ENCODE measurements around the gene KCNQ5.

Gene KCNQ5

GRCh38 chr6:72984981-72985665 lies 363.3 kb downstream of the KCNQ5 start:
- no peak overlapping the region for H3K4me3 Mint-ChIP-seq
- H3K27me3 Mint-ChIP-seq, result no peaks in the 10 kb centered on the region
- H3K4me1 Mint-ChIP-seq (ENCODE audit: low read depth), result peaks cover 24% of the 10 kb centered on the region
- H3K36me3 Mint-ChIP-seq (ENCODE audit: low read depth), result no peaks in the 10 kb centered on the region
- intact Hi-C loops (cut with micrococcal nuclease), result no loop called here
- H3K27ac Mint-ChIP-seq, result no peak overlapping the region
- H3K9me3 Mint-ChIP-seq, result peaks cover 24% of the 10 kb centered on the region

- peak overlapping the region; percentile 50 for H3K27ac Mint-ChIP-seq
- no peaks in the 10 kb centered on the region for H3K27me3 Mint-ChIP-seq
- peak overlapping the region; percentile 70 for H3K4me3 Mint-ChIP-seq
- H3K4me1 Mint-ChIP-seq (ENCODE audit: low read depth), result peaks cover 24% of the 10 kb centered on the region
- peaks cover 10% of the 10 kb centered on the region for H3K9me3 Mint-ChIP-seq
- H3K36me3 Mint-ChIP-seq (ENCODE audit: low read depth), result no peaks in the 10 kb centered on the region
- intact Hi-C loops (cut with micrococcal nuclease), result no loop called here
These were observed 365.4 kb downstream of the KCNQ5 start for GRCh38 chr6:72987301-72987700.

GRCh38 chr6:72999995-73000394 lies 378.1 kb downstream of the KCNQ5 start:
- H3K27ac Mint-ChIP-seq, result no peak overlapping the region
- H3K36me3 Mint-ChIP-seq (ENCODE audit: low read depth), result no peaks in the 10 kb centered on the region
- no peaks in the 10 kb centered on the region for H3K27me3 Mint-ChIP-seq
- intact Hi-C loops (cut with micrococcal nuclease), result no loop called here
- no peak overlapping the region for H3K4me3 Mint-ChIP-seq
- no peaks in the 10 kb centered on the region for H3K4me1 Mint-ChIP-seq (ENCODE audit: low read depth)
- H3K9me3 Mint-ChIP-seq, result no peaks in the 10 kb centered on the region

GRCh38 chr6:73000460-73000859 lies 378.6 kb downstream of the KCNQ5 start:
- intact Hi-C loops (cut with micrococcal nuclease), result no loop called here
- no peaks in the 10 kb centered on the region for H3K9me3 Mint-ChIP-seq
- no peak overlapping the region for H3K27ac Mint-ChIP-seq

GRCh38 chr6:73002588-73002987 lies 380.7 kb downstream of the KCNQ5 start:
- intact Hi-C loops (cut with micrococcal nuclease), result no loop called here
- Mint-ChIP-seq H3K9me3 (no peaks in the 10 kb centered on the region), H3K27me3 (no peaks in the 10 kb centered on the region), H3K4me1 (ENCODE audit: low read depth) (no peaks in the 10 kb centered on the region), H3K4me3 (no peak overlapping the region), H3K27ac (no peak overlapping the region), H3K36me3 (ENCODE audit: low read depth) (no peaks in the 10 kb centered on the region)

More at GRCh38 chr6:73000460-73000859, 378.6 kb downstream of the KCNQ5 start:
- H3K36me3 Mint-ChIP-seq (ENCODE audit: low read depth), result no peaks in the 10 kb centered on the region
- no peaks in the 10 kb centered on the region for H3K4me1 Mint-ChIP-seq (ENCODE audit: low read depth)
- no peaks in the 10 kb centered on the region for H3K27me3 Mint-ChIP-seq
- no peak overlapping the region for H3K4me3 Mint-ChIP-seq

- intact Hi-C loops (cut with micrococcal nuclease), result no loop called here
- Mint-ChIP-seq H3K27ac (no peak overlapping the region), H3K9me3 (peaks cover 6% of the 10 kb centered on the region), H3K27me3 (no peaks in the 10 kb centered on the region), H3K4me3 (no peak overlapping the region), H3K36me3 (ENCODE audit: low read depth) (no peaks in the 10 kb centered on the region), H3K4me1 (ENCODE audit: low read depth) (peaks cover 4% of the 10 kb centered on the region)
These were observed 381.4 kb downstream of the KCNQ5 start for GRCh38 chr6:73003302-73003701.

- peaks cover 6% of the 10 kb centered on the region for H3K9me3 Mint-ChIP-seq
- no peak overlapping the region for H3K27ac Mint-ChIP-seq
- no peaks in the 10 kb centered on the region for H3K27me3 Mint-ChIP-seq
- no peak overlapping the region for H3K4me3 Mint-ChIP-seq
- no peaks in the 10 kb centered on the region for H3K36me3 Mint-ChIP-seq (ENCODE audit: low read depth)
- intact Hi-C loops (cut with micrococcal nuclease), result no loop called here
- peaks cover 4% of the 10 kb centered on the region for H3K4me1 Mint-ChIP-seq (ENCODE audit: low read depth)
These were observed 382.4 kb downstream of the KCNQ5 start for GRCh38 chr6:73004231-73004630.

GRCh38 chr6:73004861-73005260 lies 383.0 kb downstream of the KCNQ5 start:
- intact Hi-C loops (cut with micrococcal nuclease), result no loop called here
- H3K9me3 Mint-ChIP-seq, result peaks cover 6% of the 10 kb centered on the region

GRCh38 chr6:73006146-73006545 lies 384.3 kb downstream of the KCNQ5 start:
- H3K27me3 Mint-ChIP-seq, result no peaks in the 10 kb centered on the region
- H3K27ac Mint-ChIP-seq, result no peak overlapping the region
- peaks cover 6% of the 10 kb centered on the region for H3K9me3 Mint-ChIP-seq
- H3K4me1 Mint-ChIP-seq (ENCODE audit: low read depth), result peaks cover 4% of the 10 kb centered on the region
- intact Hi-C loops (cut with micrococcal nuclease), result no loop called here
- no peak overlapping the region for H3K4me3 Mint-ChIP-seq
- no peaks in the 10 kb centered on the region for H3K36me3 Mint-ChIP-seq (ENCODE audit: low read depth)

More at GRCh38 chr6:73004861-73005260, 383.0 kb downstream of the KCNQ5 start:
- peaks cover 4% of the 10 kb centered on the region for H3K4me1 Mint-ChIP-seq (ENCODE audit: low read depth)
- no peak overlapping the region for H3K4me3 Mint-ChIP-seq
- no peak overlapping the region for H3K27ac Mint-ChIP-seq
- no peaks in the 10 kb centered on the region for H3K36me3 Mint-ChIP-seq (ENCODE audit: low read depth)
- no peaks in the 10 kb centered on the region for H3K27me3 Mint-ChIP-seq

- Mint-ChIP-seq H3K9me3 (peaks cover 6% of the 10 kb centered on the region), H3K27ac (no peak overlapping the region), H3K4me3 (no peak overlapping the region), H3K36me3 (ENCODE audit: low read depth) (no peaks in the 10 kb centered on the region), H3K4me1 (ENCODE audit: low read depth) (peaks cover 4% of the 10 kb centered on the region), H3K27me3 (no peaks in the 10 kb centered on the region)
- intact Hi-C loops (cut with micrococcal nuclease), result no loop called here
These were observed 390.1 kb downstream of the KCNQ5 start for GRCh38 chr6:73011945-73012344.

GRCh38 chr6:73017476-73017875 lies 395.6 kb downstream of the KCNQ5 start:
- intact Hi-C loops (cut with micrococcal nuclease), result no loop called here
- H3K27me3 Mint-ChIP-seq, result no peaks in the 10 kb centered on the region
- no peaks in the 10 kb centered on the region for H3K36me3 Mint-ChIP-seq (ENCODE audit: low read depth)
- H3K4me3 Mint-ChIP-seq, result no peak overlapping the region
- H3K27ac Mint-ChIP-seq, result no peak overlapping the region
- no peaks in the 10 kb centered on the region for H3K4me1 Mint-ChIP-seq (ENCODE audit: low read depth)
- H3K9me3 Mint-ChIP-seq, result no peaks in the 10 kb centered on the region

GRCh38 chr6:73024598-73024997 lies 402.7 kb downstream of the KCNQ5 start:
- Mint-ChIP-seq H3K27me3 (no peaks in the 10 kb centered on the region), H3K4me3 (no peak overlapping the region), H3K27ac (no peak overlapping the region), H3K9me3 (no peaks in the 10 kb centered on the region), H3K4me1 (ENCODE audit: low read depth) (peaks cover 9% of the 10 kb centered on the region), H3K36me3 (ENCODE audit: low read depth) (no peaks in the 10 kb centered on the region)
- intact Hi-C loops (cut with micrococcal nuclease), result no loop called here

GRCh38 chr6:73027691-73028090 lies 405.8 kb downstream of the KCNQ5 start:
- H3K9me3 Mint-ChIP-seq, result no peaks in the 10 kb centered on the region
- H3K27me3 Mint-ChIP-seq, result no peaks in the 10 kb centered on the region
- H3K4me1 Mint-ChIP-seq (ENCODE audit: low read depth), result peaks cover 19% of the 10 kb centered on the region
- intact Hi-C loops (cut with micrococcal nuclease), result no loop called here
- no peaks in the 10 kb centered on the region for H3K36me3 Mint-ChIP-seq (ENCODE audit: low read depth)
- H3K4me3 Mint-ChIP-seq, result no peak overlapping the region
- H3K27ac Mint-ChIP-seq, result no peak overlapping the region

GRCh38 chr6:73028124-73028766 lies 406.4 kb downstream of the KCNQ5 start:
- H3K4me3 Mint-ChIP-seq, result no peak overlapping the region
- H3K9me3 Mint-ChIP-seq, result no peaks in the 10 kb centered on the region
- intact Hi-C loops (cut with micrococcal nuclease), result no loop called here
- H3K4me1 Mint-ChIP-seq (ENCODE audit: low read depth), result peaks cover 19% of the 10 kb centered on the region
- no peaks in the 10 kb centered on the region for H3K27me3 Mint-ChIP-seq
- H3K27ac Mint-ChIP-seq, result no peak overlapping the region
- H3K36me3 Mint-ChIP-seq (ENCODE audit: low read depth), result no peaks in the 10 kb centered on the region

All from dendritic cell treated with granulocyte-macrophage colony-stimulating factor and Interleukin-4, amounts not matched to agents 40 ng/mL and 50 ng/mL, for 4 days (primary cell).